ENCODE data around the gene NUP93. TPM values are rescaled to one million over a fixed set of nuclear protein-coding genes. Genes with fewer than 3 reads are reported as not detected.

Gene NUP93
- total RNA-seq, 1 donor from 2014 or later, result 111 TPM

DNA sequence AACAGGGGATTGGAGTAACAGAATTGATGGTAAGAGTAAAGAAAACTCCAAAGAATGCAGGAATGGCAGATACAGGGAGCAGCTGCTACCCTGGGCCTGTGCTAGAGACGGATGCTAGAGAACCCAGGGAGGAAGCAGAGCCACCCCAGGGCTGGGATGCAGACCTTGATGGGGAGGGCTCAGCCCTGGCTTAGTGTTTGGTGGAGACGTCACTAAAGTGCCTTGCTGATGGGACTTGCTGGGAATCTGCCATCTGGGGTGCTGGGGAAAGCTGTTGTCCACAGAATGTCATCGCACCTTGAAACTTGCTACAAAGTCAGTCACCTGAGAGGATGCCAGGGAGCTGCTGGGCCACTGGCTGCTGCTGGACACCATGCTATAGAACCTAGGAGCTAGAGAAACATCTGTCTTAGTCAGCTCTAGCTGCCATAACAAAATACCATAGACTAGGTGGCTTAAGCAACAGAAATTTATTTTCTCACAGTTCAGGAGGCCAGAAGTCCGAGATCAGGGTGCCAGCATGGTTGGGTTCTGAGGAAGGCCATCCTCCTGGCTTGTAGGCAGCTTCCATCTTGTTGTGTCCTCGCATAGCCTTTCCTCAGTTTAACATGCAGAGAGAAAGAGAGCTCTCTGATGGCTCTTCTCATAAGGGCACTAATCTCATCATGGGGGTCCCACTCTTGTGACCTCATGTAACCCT lies 32.3 kb upstream of the NUP93 start:
- no peak overlapping the region for H3K27ac Mint-ChIP-seq
- intact Hi-C loops (cut with micrococcal nuclease), result no loop called here
- no peaks in the 10 kb centered on the region for H3K36me3 Mint-ChIP-seq (ENCODE audit: low read depth)
- POLR2A ChIA-PET, result no interaction called here
- H3K4me3 Mint-ChIP-seq, result no peak overlapping the region
- DNase-seq (no peak), ATAC-seq (ENCODE audit: low read depth) (no peak)
- no peaks in the 10 kb centered on the region for H3K9me3 Mint-ChIP-seq
- no peaks in the 10 kb centered on the region for H3K27me3 Mint-ChIP-seq
- peaks cover 8% of the 10 kb centered on the region for H3K4me1 Mint-ChIP-seq
- CTCF ChIA-PET, result interaction anchor here (1.7 kb wide), 1 partner anchor 22 kb away, joined by 4 read pairs; no protein-coding TSS in a partner anchor
- TF ChIP-seq, protein P1, sequence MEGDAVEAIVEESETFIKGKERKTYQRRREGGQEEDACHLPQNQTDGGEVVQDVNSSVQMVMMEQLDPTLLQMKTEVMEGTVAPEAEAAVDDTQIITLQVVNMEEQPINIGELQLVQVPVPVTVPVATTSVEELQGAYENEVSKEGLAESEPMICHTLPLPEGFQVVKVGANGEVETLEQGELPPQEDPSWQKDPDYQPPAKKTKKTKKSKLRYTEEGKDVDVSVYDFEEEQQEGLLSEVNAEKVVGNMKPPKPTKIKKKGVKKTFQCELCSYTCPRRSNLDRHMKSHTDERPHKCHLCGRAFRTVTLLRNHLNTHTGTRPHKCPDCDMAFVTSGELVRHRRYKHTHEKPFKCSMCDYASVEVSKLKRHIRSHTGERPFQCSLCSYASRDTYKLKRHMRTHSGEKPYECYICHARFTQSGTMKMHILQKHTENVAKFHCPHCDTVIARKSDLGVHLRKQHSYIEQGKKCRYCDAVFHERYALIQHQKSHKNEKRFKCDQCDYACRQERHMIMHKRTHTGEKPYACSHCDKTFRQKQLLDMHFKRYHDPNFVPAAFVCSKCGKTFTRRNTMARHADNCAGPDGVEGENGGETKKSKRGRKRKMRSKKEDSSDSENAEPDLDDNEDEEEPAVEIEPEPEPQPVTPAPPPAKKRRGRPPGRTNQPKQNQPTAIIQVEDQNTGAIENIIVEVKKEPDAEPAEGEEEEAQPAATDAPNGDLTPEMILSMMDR (IDR thresholded peaks at IDR 0.05), result no peak

DNA sequence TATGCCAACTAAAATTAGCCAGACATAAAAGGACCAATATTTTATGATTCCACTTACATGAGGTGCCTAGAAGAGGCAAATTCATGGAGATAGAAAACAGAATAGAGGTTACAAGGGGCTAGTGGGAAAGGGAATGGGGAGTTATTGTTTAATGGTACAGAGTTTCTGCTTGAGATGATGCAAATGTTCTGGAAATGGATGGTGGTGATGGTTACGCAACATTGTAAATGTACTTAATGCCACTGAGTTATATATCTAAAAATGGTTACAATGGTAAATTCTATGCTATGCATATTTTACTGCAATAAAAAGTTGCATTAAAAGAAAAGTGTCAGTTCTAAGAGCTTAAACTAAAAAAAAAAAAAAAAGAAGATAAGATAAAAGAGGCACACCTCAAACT lies 29.7 kb upstream of the NUP93 start:
- peaks cover 8% of the 10 kb centered on the region for H3K4me1 Mint-ChIP-seq
- H3K27ac Mint-ChIP-seq, result no peak overlapping the region
- CTCF ChIA-PET, result interaction anchor here (0.7 to 3.9 kb wide), 6 partner anchors 50 to 765 kb away, joined by 3 to 34 read pairs (median 3); no protein-coding TSS in a partner anchor
- no peaks in the 10 kb centered on the region for H3K27me3 Mint-ChIP-seq
- POLR2A ChIA-PET, result interaction anchor here (2.4 kb wide), 1 partner anchor 186 kb away, joined by 7 read pairs; no protein-coding TSS in a partner anchor
- DNase-seq (no peak), ATAC-seq (ENCODE audit: low read depth) (no peak)
- intact Hi-C loops (cut with micrococcal nuclease), result loop anchor here (5.0 to 10.0 kb wide), 3 partner anchors 345 to 858 kb away; no protein-coding TSS in a partner anchor
- TF ChIP-seq, protein P1 (IDR thresholded peaks at IDR 0.05), result no peak
- H3K36me3 Mint-ChIP-seq (ENCODE audit: low read depth), result no peaks in the 10 kb centered on the region
- no peak overlapping the region for H3K4me3 Mint-ChIP-seq
- no peaks in the 10 kb centered on the region for H3K9me3 Mint-ChIP-seq

DNA sequence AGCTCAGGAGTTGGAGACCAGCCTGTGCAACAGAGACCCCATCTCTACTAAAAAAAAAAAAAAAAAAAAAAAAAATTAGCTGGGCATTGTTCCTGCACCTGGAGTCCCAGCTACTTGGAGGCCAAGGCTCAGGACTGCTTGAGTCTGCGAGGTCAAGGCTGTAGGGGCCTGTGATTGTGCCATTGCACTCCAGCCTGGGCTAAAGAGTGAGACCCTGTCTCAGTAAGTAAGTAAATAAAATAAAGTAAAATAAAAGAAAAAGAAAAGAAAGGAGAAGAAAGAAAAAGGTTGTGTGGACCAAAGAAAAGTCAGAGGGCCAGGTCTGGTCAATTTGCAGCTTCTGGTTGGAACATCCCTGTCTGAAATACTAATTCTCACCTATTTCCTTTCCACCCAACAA lies 29.3 kb upstream of the NUP93 start:
- H3K27me3 Mint-ChIP-seq, result no peaks in the 10 kb centered on the region
- H3K27ac Mint-ChIP-seq, result no peak overlapping the region
- H3K36me3 Mint-ChIP-seq (ENCODE audit: low read depth), result no peaks in the 10 kb centered on the region
- ATAC-seq (ENCODE audit: low read depth) (no peak), DNase-seq (no peak)
- CTCF ChIA-PET, result interaction anchor here (0.7 to 3.9 kb wide), 9 partner anchors 27 to 764 kb away, joined by 3 to 34 read pairs (median 5); no protein-coding TSS in a partner anchor
- POLR2A ChIA-PET, result interaction anchor here (2.4 kb wide), 1 partner anchor 187 kb away, joined by 7 read pairs; no protein-coding TSS in a partner anchor
- no peaks in the 10 kb centered on the region for H3K9me3 Mint-ChIP-seq
- intact Hi-C loops (cut with micrococcal nuclease), result loop anchor here (5.0 to 10.0 kb wide), 3 partner anchors 346 to 858 kb away; no protein-coding TSS in a partner anchor
- H3K4me3 Mint-ChIP-seq, result no peak overlapping the region
- TF ChIP-seq, protein P1 (IDR thresholded peaks at IDR 0.05), result no peak
- peaks cover 8% of the 10 kb centered on the region for H3K4me1 Mint-ChIP-seq

DNA sequence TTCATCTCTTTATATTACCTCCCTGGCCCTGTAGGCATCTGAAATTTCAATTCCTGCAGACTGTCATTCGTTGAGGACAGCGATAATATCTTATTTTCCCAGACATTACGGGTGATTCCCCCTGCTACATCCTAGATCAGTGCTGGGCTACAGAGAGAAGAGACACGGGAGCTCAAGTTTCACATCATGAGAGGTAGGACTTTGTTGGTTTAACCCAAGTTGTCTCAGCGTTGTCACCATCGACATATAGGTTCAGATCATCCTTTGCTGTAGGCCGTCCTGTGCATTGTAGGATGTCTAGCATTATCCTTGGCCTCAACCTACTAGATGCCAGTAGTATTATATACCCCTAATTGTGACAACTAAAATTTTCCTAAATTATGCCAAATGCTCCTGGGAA lies 28.4 kb upstream of the NUP93 start:
- Mint-ChIP-seq H3K27ac (no peak overlapping the region), H3K4me3 (no peak overlapping the region), H3K36me3 (ENCODE audit: low read depth) (no peaks in the 10 kb centered on the region), H3K4me1 (peaks cover 8% of the 10 kb centered on the region), H3K27me3 (no peaks in the 10 kb centered on the region), H3K9me3 (no peaks in the 10 kb centered on the region)
- CTCF ChIA-PET, result interaction anchor here (0.6 to 3.9 kb wide), 28 partner anchors 8 to 346 kb away, joined by 3 to 34 read pairs (median 6); partner anchors contain the start of genes MT1G, MT1X, MT2A and NUDT21
- DNase-seq (no peak), ATAC-seq (ENCODE audit: low read depth) (no peak)
- TF ChIP-seq, protein P1 (IDR thresholded peaks at IDR 0.05), result no peak
- POLR2A ChIA-PET, result interaction anchor here (0.6 to 2.4 kb wide), 7 partner anchors 15 to 499 kb away, joined by 3 to 9 read pairs (median 5); partner anchors contain the start of genes NUDT21 and OGFOD1
- intact Hi-C loops (cut with micrococcal nuclease), result loop anchor here (5.0 to 10.0 kb wide), 3 partner anchors 347 to 859 kb away; no protein-coding TSS in a partner anchor

DNA sequence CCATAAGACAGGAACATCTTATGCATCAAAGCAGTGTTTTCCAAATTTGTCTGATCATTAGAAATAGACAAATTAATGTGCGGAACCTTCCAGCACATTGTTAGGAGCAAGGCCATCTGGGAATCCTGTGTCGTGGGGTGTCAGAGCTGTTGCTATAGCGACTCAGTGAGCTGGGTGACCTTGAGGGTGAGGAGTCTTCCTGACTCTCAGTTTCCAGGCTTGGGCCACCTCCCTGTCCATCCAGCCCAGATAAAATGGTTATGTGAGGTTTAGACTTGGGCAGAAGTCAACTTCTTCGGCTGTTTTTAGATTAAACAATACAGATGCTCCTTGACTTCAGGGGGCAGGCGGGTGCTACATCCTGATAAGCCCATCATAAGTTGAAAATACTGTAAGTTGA lies 27.1 kb upstream of the NUP93 start:
- TF ChIP-seq, protein P1 (IDR thresholded peaks at IDR 0.05), result no peak
- DNase-seq (no peak), ATAC-seq (ENCODE audit: low read depth) (no peak)
- Mint-ChIP-seq H3K27me3 (no peaks in the 10 kb centered on the region), H3K9me3 (no peaks in the 10 kb centered on the region), H3K27ac (no peak overlapping the region), H3K36me3 (ENCODE audit: low read depth) (no peaks in the 10 kb centered on the region), H3K4me3 (no peak overlapping the region), H3K4me1 (peaks cover 8% of the 10 kb centered on the region)
- intact Hi-C loops (cut with micrococcal nuclease), result loop anchor here (1.0 to 10.0 kb wide), 12 partner anchors 20 to 1238 kb away; partner anchors contain the start of genes MT1X, MT2A, NUDT21 and OGFOD1
- ChIA-PET CTCF (interaction anchor here (0.8 to 3.9 kb wide), 12 partner anchors 10 to 347 kb away, joined by 3 to 34 read pairs (median 8); partner anchors contain the start of genes MT1H and NUP93), POLR2A (interaction anchor here (0.7 to 2.4 kb wide), 2 partner anchors 122 to 252 kb away, joined by 3 to 9 read pairs; partner anchors contain the start of genes NUDT21 and OGFOD1)
